ENCODE measurements around the gene CEP152.
"Not testable (repeated sequence)": the region's sequence is repeated elsewhere in the genome, so short reads cannot be mapped to it uniquely, and the experiment has no call there.

Gene CEP152

DNA sequence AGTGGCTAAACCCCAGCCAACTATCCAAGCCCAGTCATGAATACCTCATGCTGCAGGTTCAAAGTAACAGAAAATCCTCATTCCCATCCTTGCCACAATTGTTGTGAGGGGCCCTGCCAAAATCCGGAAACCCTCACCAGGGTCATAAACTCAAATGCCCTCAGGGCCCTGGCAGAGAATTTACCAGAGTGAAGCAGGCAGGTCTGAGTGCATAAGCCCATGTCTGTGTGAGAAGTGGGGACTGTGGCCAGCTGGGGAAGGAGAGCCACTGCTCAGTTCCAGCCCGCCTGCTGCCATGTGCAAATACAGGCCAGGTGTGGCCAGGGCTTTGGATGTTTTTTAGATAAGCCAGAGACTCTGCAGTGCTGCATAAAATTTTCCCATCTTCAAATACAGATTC is 7.0 kb downstream of the CEP152 start:
- FAIRE-seq: no peak

DNA sequence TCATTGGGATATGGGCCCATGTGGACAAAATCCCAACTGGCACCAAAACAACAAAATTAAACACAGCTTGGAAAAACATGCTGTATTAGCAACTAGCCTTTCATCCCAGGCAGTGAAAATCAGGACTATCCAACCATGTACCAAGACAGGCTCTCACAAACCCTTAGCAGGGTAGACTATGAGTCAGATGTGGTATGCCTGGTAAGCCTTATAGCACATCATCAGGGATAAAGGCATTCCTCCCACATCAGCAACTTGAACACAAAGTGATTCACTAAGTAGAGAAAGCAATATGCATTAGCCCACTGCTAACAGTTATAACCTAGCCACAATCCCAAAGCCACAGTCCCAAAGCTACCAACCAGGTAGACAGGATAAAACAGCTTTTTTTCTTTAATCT is 8.0 kb downstream of the CEP152 start:
- FAIRE-seq: no peak

DNA sequence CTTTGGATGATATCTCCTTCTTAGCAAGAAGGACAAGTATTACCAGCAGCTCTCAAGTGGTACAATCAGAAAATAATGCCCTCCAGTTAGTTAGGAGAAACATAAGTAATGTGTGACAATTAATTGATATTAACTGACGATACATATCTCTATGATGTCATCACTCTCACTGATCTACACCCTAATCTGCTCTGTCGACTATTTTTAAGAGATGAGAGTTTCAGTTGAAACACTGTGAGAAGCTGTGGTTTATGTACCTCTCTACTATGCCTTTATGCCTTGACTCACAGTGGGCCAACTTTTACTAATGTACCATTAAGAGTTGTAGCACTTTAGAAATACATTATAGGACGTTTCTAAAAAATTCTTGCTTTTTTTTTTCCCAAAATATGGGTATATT is 8.6 kb downstream of the CEP152 start:
- FAIRE-seq: no peak

DNA sequence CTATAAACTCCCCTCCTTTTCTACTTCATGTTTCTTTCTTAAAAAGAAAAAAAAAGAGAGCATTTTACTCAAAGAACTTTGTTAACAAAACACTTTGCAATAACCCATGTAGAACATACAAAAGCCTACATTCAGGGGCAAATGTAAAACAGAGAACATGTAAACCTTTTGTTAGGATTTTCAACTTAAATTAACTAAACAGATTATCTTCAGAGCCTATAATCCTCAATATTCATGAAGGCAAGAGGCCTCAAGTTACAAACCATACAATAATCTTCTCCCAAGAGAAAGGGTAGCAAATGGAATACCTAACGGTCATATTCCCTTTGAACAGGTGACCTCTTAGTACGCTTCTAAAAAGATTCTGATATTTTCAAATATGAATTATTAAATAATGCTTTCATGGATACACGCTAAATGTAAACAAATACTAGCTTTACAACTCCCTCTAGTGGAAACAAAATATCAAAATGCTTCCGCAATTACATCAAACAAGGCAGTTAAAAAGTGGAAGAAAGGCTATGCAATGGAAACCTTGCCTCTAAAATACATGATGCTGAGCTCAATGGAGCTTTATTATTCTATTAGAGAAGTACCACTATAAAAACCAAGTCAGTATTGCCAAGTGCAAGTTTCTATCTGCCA is 9.9 kb downstream of the CEP152 start:
- peak; percentile 85 for FAIRE-seq

DNA sequence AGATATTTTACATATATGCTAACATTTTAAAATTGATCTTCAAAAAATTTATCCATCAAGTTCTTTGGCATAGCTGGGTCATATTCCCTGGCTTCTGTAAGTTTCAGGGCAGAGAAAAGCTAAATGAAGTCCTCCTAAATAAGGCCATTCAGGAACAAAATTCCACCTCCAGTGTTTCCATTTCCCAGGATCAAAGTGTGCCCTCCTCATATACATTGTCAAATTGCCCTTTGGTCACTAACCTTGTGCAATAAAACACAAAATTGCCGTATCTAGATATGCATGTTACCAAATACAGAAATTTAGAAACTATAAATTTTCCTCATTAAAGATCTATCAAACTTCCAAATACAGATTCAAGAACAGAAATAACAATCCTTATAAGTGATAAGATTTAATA is 10.6 kb downstream of the CEP152 start:
- FAIRE-seq: no peak

DNA sequence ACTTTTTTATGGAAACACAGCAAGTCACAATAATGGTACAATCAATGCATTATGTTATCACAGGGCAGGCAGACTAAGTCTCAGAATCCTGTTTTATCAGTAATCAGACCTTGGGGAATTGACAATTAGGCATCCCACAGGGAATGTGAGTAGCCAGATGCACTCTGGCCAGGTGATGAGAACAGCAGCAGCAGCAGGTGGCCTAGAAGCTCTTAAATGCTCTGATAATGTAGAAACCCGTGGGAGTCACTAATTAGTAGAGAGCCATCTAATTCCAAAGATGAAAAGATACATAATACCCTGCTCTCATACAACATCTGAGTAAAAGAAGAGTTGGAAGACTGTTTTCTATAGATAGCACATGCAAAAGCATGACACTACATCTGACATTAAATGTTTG is 12.6 kb downstream of the CEP152 start:
- no peak for FAIRE-seq

DNA sequence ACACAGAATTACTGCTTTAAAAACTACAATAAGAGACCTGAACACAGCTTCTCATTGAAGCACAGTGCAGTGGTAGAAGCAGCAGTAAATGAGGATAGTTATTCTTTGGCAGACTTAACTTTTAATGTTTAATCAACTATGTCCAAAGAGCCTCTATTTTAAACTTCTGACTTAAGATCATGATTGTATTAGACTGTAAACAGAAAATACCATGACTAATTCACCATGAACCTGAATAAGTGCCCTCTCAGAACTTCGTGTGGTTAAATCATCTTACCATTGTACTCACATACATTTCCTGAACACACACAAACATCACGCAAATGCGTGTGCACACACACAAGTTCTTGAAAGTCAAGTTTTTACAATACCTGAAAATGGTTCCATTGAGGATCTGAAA is 13.9 kb downstream of the CEP152 start:
- no peak for FAIRE-seq

DNA sequence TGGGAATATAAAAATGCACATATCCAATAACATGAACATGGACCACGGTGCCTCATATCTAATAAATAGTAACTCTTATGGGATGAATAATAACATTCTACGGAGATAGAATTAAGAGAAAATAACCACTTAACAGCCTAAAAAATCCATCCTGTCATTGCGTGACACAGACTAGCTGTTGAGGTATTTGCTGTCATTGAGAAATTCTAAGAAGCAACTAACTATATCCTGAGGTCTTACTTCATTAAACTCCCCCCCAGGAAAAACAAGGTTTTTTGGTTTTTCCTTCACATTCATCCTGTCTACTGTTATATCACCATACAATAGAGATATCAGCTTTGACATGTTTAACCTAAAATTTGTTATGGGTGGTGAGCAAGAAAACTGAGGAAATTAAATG is 14.3 kb downstream of the CEP152 start:
- FAIRE-seq: no peak

DNA sequence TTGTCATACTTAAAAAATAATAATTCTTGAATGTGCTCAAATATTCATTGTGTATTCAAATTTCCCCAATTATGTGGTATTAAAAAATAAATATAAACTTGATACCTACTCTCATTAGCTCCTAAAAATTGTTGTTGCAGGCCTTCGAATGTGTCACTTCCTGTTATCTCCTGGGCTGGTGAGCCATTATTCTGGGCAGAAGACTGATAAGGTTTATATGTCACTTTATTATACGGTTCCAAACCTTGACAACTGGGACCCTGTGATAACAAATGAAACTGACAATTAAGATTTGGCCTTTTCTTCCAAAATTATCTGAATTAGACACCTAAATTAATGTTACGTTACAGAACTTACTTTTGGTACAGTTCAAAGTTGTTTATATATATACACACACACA is 15.0 kb downstream of the CEP152 start:
- FAIRE-seq: no peak

DNA sequence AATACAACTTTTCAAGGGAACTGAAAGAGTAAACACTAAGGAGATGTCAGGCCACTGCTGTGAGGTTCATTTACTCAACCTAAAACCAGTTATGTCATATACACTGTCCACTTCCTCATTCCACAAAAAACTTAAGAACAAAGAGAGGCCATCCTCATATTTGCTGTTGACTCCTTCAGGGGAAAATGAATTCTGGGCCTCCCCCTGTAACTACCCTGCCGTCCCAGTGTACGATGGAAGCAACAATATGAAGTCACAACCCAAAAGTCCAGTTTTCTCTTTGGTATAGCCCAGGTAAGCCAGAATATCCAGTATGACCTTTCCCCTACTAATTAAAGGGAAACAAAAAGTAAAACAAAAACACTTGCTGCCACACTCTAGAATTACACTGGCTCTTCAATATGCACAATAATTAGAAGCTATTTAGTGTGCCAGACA is 16.2 kb downstream of the CEP152 start:
- no peak for FAIRE-seq

DNA sequence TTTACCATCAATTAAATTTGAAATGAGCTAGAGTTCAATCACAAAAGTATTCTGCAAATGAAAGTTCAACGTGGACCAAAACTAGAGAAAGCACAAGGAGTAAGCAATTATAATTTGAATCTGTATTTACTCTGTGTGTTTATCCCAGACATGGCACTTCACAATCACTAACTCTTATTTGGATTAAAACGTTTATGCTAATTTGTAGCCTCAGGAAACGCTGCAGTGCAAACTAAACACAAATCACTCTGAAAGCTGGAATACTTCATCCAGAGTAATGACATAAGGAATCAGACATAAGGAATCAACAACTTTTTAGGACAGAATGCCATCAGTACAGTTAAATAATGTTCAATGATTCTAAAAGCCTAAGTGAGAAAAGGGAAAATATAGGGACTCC is 18.5 kb downstream of the CEP152 start:
- no peak for FAIRE-seq

DNA sequence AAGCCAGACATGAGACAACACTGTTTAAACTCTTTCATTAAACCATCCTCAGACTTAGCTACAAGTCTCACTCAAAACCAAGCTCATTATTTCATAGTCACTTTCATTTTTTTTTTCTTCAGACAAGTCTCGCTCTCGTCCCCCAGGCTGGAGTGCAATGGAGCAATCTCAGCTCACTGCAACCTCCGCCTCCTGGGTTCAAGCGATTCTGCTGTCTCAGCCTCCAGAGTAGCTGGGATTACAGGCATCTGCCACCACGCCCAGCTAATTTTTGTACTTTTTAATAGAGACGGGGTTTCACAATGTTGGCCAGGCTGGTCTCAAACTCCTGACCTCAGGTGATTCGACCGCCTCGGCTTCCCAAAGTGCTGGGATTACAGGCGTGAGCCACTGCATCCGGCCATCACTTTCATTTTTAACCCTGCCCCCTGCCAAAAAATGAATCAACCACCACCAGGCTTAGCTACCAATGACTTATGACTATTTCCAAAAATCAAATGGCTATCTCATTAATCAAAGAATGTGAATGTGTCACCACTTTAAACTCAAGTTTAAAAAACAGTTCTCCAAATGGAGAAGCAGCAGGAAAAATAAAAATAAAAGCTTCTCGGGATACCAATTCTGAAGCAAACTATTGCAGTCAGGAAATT is 20.3 kb downstream of the CEP152 start:
- not testable (repeated sequence) for FAIRE-seq

DNA sequence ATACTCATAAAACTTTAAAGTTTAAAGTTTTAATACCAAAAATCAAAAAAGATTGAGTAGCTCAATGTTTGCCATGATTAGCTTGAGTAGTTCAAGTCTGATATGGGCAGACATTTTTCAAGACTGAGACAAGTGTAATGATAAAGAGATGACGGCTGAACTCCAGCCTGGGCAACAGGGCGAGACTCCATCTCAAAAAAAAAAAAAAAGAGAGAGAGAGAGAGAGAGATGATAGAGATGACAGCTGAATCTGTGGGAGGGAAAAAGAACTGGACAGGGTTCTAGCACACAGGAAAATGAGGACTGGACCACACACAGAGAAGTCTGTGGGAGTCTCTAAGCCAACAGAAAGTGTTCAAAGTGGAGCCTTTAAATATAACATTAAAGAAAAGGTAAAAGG is 25.2 kb downstream of the CEP152 start:
- FAIRE-seq: no peak

DNA sequence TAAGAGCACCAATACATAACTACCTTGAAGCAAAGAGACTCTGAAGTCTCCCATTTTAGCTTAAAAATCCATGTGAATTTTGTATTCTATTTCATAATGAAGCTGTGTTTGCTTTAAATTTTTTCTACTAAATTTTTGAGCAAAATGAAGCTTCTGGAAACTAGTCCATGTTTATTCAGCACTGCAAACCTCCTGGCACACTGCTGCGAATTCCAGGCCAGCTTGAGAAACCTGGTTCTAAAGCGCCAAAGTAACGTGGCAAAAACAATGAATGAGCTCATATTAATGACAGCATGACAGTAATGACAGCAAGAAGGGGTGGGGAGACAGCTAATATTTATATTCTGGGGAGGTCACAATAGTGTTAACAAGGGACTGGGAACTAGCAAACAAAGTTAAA is 25.7 kb downstream of the CEP152 start:
- FAIRE-seq: no peak

DNA sequence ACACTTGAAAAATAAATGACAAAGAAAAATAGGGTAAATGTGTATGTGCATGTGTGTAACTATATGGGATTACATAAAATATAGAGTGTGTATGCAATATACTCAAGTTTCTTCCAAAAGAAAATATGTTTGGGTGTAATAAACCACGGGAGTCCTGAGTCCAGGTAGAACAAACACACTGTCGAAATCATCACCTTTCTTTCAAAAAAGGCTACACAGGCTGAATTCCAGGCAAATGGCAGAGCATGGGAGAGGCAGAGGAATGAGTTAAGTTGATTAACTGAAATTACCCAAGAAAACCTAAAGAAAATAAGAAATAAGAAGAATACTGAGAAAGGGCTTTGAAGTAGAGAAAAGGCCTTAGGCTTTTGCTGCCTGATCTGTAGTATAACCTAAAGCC is 26.1 kb downstream of the CEP152 start:
- FAIRE-seq: no peak

DNA sequence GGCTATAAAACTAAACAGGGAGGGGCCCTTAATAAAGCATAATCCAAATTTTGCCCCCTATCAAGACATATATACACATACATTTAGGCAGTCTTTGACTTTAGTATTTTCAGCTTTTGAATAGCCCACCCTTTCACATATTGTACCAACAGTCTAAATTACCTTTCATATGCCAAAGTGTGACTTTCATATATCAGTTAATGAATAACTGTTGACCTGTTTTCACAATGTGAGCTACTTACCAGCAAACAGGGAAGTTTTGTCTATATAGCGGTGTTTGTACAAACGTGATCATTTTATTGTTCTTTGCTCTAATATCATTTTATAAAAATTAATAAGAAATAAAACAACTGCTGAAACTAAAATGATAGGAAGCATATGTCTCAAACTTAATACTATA is 28.0 kb downstream of the CEP152 start:
- no peak for FAIRE-seq

DNA sequence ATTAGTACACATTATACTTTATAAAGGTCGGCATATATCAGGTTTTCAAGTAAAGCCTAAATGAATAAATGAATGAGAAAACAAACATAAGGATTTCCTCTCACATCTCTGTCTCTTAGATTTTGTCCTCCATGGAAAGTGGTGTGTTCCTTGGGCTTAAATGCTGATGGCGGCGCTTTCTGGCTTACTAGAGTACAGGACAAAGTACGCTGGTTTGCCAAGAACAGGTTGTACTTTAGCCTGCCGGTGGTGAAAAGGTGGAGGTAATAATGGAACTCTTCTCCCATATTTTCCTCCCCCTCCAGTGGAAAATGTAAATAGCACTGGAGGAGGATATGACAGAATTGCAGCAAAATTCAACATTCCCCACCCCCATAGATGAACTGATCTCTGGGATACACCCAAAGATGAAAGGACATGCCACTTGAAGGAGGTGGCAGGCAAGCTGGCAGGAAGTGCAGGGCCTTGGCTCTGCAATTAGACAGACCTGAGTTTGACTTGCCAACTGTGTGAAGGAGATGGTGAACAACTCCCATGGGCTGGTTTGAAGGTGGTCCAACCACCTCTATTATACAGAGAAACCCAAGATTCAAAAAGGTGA is 29.3 kb downstream of the CEP152 start:
- no peak for FAIRE-seq

DNA sequence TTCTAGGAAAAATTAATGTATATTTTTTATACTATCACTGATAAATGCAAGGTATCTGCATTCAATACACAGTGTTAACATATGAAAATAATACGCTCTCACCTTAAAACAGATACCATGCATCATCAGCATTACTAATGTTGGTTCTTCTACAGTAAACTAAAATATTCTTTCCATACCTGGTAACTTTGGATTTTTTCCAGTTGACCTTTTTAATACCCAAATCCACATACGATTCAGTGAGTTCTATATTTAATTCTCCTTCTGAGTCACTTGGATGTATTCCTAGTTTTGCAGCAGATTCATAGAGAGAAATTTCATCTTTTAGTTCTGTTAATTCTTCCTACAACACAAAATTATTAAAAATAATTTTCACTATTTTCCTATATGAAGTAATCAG is 29.9 kb downstream of the CEP152 start:
- FAIRE-seq: no peak

DNA sequence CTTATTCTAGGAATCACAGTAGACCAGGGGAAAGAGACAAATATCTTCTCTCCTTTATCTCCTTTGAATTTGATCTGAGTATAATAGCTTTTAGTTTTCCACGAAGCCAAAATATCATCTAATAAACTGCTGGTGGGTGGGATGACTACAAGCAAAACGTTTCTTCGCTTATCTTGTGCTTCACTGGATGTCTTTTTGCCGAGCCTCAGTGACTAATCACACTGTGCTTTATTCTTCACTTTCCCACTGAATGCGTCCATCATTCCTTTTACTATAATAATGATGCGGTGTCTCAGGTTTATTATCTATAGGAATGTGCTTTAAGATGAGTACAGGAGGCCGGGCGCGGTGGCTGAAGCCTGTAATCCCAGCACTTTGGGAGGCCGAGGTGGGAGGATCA is 32.5 kb downstream of the CEP152 start:
- FAIRE-seq: no peak

DNA sequence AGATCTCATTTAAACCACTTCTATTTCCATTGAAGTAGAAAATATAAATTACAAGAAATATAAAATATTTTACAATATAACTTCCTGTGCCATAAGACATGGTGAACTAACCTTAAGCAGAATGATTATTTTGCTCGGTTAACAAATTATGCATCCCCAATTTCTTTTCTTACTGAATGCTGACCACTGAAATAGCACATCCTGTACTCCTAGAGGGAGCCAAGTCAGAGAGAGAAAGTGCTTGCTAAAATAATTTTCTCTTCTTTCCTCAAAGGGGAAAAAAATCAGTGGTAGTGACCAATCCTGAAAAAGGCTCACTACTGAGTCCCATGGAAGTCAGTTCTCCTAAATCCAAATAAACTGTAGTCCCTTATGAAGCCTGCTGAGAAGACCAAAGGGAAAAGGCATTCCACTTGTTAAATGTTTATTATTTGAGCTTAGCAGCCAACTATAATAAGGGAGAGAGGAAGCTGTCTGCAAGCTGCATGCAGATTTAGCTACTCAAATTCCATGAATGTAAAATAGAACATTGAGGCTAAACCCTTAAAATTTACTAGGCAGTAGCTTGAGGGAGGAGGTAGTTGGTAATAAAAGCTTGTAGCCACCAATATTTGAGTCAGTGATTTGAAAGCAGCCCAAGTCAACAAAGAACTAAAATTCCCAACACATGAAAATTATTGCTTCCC is 33.1 kb downstream of the CEP152 start:
- FAIRE-seq: peak; percentile 43

DNA sequence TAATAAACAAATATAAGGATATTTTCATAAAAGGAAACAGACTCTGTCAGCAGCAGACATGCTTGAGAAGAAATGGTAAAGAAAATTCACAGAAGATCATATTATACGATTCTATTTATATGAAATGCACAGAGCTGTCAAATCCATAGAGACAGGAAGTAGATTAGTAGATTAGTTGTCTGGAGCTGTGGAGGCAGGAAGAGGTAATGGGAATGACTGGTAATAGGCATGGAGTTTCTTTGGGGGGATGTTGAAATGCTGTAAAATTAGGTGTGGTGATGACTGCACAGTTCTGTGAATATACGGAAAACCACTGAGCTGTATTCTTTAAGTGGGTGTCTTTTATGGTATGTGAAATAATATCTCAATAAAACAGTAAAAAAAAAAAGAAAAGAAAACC is 35.3 kb downstream of the CEP152 start:
- no peak for FAIRE-seq

DNA sequence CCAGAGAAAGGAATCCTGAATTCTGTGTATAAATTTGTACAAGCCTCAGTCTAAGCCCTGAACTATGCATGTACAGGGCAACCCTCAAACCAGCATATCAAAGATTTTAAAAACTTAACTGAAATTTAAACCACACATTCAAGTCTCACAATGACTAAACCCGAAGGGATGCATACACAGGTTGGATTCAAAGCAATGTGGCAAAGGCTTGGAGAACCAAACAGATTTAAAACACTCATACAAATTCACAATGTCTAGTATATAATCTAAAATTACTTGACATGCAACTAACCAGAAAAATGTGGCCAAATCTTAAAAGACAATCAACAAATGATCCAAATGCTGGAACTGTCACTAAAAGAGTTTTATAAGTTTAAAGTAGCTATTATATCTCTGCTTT is 36.4 kb downstream of the CEP152 start:
- no peak for FAIRE-seq

DNA sequence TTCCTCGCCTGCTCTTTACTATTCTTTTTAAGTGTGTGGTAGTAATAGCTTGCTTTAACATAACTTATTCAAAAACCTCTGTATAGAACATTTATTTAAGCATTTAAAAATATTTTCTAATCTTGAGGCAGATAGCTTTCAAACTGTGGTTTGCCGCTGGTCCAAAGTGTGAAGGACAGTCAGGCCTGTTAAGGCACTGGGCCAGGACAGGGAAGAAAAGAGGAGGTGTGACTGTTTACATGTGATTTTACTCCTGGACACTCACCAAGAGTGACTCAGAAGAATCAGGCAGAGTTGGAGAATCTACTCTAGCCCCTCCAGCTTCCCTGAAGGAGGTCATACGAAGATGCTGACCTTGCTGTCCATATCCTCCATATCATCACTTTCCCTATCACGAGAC is 44.7 kb downstream of the CEP152 start:
- FAIRE-seq: no peak

DNA sequence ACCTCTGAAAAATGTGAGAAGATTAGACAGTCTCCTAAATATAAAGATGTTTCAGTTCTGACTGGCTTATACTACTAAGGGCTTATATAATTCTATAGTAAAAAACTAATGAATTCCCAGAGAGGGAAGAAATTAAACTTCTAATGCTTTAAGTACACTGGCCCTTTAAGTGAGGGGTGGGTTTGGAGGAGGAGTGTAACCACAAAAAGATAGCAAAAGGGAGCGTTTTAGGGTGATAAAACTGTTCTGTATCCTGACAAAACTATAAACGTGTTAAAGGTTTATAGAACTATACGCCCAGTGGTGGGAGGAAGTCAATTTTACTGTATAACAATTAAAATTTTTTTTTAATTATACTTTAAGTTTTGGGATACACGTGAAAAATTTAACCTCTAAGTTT is 45.8 kb downstream of the CEP152 start:
- no peak for FAIRE-seq
